NCI-H748 (cell line): ENCODE results near the gene GBP7.
"Not testable (repeated sequence)": the region's sequence is repeated elsewhere in the genome, so short reads cannot be mapped to it uniquely, and the experiment has no call there.

Experiments used
- DNase-seq: peaks from one replicate; lab custom pipeline; 2025; ENCODE audit not compliant: unreplicated experiment; lab: John Stamatoyannopoulos, UW

The GBP7 gene, protein sequence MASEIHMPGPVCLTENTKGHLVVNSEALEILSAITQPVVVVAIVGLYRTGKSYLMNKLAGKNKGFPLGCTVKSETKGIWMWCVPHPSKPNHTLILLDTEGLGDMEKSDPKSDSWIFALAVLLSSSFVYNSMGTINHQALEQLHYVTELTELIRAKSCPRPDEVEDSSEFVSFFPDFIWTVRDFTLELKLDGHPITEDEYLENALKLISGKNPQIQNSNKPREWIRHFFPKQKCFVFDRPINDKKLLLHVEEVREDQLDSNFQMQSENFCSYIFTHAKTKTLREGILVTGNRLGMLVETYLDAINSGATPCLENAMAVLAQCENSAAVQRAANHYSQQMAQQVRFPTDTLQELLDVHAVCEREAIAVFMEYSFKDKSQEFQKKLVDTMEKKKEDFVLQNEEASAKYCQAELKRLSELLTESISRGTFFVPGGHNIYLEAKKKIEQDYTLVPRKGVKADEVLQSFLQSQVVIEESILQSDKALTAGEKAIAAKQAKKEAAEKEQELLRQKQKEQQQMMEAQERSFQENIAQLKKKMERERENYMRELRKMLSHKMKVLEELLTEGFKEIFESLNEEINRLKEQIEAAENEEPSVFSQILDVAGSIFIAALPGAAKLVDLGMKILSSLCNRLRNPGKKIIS

DNA sequence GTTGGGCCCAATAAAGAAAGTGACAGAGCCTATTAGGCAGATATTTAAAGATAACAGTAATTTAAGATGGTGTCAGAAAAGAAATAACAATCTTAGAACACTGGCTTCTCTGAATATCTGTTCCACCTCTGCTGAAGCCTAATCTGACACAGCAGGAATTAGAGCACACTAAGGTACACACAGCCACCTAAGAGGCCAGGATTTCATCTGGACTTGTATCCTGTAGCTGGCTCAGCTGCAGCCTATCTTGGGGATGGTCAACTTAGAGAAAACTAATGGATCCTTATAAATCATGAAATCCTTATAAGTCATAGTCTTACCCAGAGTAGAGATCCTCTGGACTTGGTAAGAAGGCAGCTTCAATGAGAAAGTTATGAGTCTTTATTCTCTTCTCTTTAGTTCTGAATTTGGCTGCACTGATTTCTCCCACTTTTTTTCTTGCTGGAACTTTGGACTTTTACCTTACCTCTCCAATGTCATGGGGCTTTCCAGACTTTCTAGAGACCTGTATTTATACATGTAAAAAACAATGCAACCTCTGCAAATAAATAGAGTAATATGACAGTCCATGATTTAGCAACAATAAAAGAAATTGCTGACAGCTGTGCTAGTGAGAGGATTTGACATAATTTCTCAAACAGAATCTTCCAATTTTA, at the start of gene GBP7:
Gene GBP7, minus strand, starts transcription at position 403 of the 656 bp plus-strand sequence. CDS start 4,068 bp downstream, outside the sequence.
- no peak for DNase-seq

DNA sequence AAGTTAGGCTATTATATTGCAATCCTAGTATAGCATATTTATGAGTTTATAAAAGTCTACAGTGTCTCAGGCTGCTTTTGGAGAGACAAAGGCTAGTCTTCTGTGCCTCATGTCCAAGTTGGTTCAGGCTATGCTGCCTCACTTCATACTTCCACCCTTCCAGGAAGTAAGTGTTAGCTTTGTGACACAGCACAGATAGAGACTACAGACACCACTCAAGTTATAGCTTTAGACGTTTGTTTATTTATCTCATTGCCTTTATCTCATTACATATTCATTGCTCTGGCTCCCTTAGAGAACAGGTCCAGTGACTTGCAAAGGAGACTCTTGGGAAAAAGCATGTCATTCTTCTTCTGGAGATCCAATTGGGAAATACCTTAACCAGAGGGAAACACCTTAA, 45.5 kb upstream of the GBP7 start:
- DNase-seq: peak; percentile 3

DNA sequence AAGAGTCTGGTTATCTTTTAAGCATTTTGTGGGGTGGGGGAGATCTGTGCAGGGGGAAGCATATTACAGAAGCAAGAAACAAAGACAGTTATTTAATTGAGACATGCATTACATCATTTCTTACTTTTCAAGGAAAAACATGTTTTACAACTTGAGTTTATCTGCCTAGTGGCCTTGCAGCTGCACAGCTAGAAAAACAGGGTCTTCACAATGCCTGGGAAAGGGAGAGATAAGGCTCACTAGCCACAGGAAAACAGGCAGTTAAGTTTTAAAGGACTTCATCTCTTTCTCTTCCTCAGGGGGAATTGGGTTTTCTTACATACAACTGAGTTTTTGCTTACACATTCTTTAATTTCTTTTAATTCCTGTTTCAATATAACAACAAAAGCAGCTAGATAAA, 44.0 kb upstream of the GBP7 start:
- DNase-seq: not testable (repeated sequence)

DNA sequence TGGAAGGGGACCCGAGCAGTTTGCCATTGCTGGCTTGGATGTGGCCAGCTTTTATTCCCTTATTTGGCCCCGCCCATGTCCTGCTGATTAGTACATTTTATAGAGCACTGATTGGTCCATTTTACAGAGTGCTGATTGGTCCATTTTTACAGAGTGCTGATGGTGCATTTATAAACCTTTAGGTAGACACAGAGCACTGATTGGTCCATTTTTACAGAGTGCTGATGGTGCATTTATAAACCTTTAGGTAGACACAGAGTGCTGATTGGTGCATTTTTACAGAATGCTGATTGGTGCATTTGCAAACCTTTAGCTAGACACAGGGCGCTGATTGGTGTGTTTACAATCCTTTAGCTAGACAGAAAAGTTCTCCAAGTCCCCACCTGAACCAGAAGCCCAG, 43.1 kb upstream of the GBP7 start:
- not testable (repeated sequence) for DNase-seq

DNA sequence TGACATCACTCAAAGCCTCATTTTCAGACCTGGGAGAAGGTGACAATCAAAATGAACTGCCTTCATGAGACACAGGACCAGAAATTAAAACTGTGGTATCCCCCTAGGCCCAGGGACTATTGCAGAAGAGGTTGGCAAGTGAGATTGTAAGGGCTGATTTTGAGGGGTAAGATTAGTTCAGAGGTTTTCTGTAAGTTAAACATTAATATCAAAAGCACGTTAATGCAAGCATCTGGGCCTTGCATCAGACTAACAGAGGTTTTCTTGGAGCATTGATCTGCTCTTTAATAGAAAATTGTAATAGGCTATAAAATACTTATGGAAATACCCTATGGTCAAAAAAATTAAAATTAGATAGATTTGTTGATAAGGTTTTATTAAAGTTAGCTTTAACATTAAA, 37.5 kb upstream of the GBP7 start:
- no peak for DNase-seq

DNA sequence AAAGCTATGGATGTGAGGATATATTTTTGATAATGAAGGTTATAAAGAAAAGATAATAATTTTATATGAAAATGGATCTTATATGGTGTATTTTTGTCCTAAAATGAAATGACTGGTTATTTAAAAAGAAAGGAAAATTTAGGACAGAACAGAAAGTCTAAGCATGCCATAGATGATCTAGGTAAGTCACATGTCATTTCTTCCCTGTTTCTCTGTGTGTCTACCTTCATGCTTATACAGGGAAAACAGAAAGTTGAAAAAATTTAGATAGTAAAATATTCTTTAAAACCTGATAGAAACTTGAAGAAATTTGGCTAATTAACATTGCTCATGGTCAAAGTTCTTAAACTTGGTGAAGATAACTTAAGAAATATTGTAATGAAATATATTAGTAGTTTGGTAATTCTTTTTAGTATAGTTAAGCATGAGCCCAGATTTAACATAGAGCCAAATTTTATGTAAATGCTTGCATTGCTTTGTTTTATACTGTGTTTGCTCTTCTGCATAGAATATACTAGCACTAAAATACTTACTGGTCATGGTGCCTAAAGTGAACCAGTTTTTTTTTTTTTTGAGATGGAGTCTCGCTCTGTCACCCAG, 35.3 kb upstream of the GBP7 start:
- no peak for DNase-seq

DNA sequence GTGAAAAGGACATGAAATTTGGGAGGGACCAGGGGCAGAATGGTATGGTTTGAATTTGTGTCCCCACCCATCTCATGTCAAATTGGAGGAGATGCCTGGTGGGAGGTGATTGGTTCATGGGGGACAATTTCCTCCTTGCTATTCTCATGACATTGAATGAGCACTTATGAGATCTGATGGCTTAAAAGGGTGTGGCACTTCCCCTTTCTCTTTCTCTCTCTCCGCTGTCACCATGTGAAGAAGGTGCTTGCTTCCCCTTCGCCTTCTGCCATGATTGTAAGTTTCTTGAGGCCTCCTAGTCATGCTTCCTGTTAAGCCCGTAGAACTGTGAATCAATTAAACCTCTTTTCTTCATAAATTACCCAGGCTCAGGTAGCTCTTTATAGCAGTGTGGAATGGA, 30.6 kb upstream of the GBP7 start:
- DNase-seq: no peak

DNA sequence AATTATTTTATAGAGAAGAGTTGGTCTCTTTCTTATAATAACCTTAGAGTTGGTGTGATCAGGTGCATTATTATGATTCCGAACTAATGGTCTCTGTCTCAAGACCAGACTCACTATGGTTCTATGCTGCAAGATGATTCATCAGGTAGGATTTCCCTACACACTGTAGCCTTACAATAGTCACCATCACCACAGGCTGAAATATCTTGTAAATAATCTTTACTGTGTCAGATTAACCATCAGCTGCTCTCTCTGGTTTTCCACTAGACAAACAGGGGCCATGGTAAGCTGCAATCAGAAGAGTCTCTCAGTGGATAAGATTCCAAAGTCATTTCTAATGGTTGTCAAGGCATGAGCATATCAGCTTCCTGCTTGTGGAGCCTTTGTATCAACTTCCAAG, 27.4 kb upstream of the GBP7 start:
- no peak for DNase-seq

DNA sequence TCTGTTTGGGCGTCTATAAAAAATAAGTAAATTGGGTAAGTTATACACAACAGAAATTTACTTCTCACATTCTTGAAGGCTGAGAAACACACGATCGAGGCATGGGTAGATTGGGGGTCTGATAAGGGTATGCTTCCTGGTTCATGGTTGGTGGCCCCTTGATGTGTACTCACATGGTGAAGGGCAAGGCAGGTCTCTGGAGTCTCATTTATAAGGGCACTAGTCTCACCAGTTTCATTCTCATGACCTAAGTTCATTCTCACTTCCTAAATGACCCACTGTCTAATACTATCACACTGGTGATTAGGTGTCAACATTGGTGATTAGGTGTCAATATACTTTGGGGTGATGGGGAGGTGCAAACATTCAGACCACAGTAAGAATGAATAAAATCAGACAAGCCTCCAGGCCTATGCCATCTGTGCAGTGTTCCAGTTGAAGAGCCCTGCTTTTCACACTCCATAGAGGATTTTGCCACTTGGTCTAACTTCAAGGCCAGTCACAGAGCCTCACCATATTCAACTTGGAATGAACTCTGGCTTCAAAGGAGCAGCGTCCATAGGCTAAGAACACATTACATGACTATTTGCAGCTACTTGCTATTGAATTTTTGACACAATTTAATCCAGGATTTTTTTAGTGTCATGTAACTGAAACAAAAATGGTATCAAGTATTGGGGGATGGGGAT, 25.4 kb upstream of the GBP7 start:
- DNase-seq: no peak

DNA sequence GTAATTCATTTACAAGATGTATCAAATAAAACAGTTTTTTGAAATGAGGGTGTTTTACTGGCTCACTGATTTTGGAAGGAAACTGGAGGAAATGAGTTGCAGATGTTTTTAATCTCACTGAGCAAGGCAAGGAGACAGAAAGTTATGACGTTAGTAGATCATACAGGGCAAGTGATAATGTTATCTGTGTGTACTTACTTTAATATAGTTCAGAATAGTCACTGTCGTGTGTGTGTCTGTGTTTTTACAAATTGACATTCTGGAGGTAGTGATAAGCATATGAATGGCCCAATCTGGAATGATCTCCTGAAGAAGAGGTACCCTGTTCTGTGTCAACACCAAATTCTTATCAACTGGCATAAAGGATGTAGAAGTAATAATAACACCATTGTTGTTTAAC, 24.9 kb upstream of the GBP7 start:
- DNase-seq: no peak

DNA sequence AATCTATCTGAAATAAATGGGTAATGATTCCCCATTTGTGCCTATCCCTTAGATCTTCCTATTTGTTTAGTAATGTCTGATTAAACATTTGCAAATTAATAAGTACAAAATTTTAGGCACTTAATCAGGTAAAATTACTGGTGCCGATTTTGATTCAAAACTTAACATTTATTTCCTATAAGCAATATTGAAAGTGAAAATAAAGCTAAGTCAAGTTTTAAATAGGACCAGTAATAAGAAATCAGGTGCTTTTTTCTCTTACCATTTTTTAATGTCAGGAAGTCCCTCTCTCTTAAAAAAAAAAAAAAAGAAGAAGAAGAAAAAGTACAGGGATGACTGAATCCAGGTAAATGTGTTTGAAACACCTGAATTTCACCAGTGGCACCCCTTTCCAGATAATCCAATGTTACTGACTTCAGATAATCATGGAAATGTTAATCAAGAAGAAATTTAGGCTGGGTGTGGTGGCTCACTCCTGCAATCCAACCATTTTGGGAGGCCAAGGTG, 23.8 kb upstream of the GBP7 start:
- no peak for DNase-seq

DNA sequence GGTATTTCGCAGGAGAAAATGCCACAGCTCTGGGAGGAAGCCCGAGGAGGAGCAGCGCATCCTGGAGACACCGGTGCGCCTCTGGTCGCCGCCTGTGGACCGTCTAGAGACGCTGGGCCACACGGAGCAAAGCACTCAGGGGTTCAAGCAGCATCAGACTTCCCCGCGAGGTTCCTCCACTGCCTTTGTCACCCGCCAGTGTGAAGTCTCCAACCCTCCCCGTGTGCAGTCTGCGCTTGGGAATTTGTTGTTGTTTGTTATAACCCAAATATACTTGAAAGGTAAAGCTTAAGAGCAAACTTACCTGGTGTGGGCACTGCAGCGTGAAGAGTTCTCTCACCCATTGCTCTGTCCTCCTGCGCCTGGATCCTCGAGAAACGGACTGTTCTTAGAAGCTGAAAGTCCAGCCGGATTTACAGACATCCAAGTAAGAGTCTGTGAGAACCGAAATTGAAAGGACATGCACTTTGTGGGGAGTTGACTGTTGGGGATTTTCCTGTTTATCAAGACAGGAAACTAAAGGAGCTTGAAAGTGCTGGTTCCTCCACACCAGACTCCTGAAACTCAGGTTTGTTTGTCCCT, 22.8 kb upstream of the GBP7 start, which contains the start of gene GBP4:
Gene GBP4, minus strand, starts transcription at position 452 of the 582 bp plus-strand sequence. Its CDS starts 108 bp downstream, at position 344.
- DNase-seq: no peak

DNA sequence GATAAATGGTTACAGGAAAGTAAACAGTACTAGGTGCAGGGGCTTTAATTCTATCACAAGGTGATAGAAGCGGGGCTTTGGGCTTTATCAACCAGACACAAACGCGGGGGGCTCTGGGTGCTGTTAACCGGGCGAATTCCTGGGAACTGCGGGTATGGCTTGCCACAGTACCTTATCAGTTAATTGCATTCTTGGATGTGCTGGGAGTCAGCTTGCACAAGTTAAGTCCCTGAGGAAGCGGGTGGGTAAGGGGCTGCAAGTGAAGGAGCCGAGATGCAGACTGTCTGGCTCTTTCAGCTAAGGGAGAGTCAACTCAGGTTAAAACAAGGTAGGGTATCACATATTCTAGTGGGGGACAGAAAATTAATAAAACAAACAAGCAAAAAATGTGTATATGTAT, 22.3 kb upstream of the GBP7 start:
- DNase-seq: no peak

DNA sequence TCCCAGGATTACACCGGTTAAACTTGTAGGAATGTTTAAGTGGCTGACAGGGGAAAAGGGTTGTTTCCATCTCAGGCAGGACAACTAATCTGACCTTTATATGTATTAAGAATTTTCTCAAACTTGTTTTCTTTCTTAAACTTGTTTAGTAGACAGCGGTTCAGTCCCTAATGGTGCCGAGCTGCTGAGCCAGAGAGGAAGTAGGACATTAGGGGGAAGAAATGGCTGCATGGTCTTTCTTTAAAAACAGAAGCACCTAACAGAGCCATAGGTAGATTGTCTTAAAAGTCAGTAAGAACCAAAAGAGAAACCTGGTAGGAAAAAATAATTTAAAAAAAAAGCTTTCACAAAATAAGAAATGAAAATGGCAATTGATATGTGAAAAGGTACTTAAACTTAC, 19.7 kb upstream of the GBP7 start:
- DNase-seq: no peak

DNA sequence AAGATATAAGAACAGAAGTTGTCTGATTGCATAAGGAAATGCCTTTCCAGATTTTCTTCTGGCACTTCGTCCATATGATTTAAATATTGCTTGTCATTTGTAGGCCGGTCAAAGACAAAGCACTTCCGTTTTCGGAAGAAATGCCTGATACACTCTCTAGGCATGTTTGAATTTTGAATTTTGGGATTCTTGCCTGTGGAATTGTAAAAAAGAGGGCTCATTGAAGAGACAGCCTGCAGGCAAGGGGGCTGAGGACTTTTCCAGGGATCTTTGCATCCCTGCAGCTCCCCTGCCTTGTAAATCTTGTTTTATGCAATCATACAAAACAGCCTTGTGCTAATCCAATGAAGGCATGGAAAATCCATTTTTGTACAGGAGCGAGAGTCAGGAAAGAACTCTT, 15.5 kb upstream of the GBP7 start:
- no peak for DNase-seq

DNA sequence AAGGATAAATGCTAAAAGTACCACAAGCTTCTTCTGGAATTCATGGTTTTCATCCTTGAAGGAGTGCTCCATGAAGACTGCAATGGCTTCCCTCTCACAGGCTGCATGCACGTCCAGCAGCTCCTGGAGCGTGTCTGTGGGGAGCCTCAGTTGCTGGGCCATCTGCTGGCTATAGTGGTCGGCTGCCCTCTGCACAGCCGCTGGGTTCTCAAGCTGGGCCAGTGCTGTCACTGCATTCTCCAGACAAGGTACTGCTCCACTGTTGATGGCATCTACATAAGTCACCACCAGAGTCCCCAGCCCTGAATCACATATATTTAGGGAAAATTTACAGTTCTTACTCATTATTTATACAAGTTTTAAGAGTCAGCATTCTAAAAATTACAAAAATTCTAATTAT, 14.2 kb upstream of the GBP7 start:
- DNase-seq: no peak

DNA sequence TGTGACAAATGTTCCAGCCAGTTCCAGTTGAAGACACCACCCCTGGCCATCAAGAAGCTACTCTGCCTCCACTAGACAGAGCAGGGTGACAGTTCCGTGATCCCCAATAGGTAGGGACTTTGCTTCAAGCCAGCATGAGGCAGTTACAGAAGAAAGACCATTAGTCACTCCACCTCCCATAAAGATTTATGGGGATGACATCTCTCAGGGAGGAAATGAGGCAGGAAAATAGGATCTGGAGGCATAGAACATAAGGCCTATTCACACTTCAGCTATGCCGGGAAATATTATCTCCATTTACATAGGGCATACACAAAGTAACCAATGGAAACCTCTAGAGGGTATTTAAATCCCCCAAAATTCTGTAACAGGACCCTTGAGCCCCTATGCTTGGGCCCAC, 3.5 kb upstream of the GBP7 start:
- no peak for DNase-seq

DNA sequence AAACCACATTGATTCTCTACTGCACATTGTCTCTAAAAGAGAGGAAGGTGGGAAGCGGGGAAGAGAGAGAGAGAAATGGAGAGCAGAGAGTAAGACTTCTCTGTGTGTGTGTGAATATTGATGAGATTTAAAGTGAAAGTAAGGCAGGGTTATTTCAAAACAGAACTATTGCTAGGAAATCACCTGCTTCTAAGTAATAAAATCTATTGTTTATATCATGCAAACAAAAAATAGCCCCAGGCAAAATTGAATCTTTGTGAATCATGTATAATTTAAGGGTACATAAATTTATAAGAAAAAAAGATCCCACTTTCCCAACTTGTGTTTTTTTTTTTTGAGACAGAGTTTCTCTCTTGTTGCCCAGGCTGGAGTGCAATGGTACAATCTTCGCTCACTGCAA, 1.2 kb upstream of the GBP7 start:
- no peak for DNase-seq

DNA sequence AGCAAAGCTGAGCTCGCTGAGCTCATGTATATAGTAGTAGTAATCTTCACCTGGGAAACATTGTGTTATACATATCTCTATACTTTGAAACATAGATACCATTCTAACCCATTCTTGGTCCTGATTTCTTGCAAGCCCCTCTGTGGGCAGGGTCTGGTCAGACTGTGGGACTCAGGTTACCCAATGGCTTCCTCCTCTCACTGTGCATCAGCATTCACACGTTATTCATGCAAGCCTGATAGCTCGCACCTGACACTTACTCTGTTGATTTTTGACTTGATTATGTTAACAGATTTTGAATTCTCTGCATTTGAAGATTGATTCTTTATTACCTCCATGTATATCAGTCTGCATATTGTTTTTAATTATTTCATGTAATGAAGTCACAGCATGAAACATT, 1.3 kb downstream of the GBP7 start:
- DNase-seq: no peak

DNA sequence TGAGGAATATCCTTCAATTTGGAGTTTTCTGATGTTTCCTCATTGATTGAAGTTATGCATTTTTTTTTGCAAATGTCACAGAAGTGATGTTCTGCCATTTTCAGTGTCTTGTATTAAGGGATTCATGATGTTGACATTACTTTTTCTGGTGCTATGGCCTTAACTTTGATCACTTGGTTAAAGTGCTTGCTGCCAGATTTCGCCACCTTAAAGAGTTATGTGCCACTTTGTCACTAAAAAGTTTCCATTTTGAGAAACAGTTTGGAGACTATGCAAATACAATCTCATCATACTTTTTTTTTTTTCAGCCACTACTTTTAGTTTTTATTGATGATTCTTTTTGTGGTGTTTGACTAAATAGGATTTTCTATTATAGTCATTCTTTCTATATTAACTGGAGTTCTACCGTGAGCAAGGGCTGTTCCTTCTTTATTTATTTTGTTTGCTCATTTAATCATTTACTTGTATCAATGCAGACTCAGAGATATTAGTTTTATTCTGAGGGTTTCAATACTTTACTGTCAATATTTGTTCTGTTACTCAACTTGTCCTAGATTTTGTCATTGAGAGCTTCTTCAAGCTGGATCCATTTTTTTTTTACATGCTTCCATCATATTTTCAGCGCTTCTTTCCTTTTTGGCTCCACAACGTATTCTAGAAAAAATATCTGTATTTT, 3.2 kb downstream of the GBP7 start:
- no peak for DNase-seq
